ENCODE results near the gene CHRDL2. TPM values are rescaled to one million over a fixed set of nuclear protein-coding genes. Genes with fewer than 3 reads are reported as not detected.

CHRDL2 gene
- total and polyA plus RNA-seq, 2 donors (not counting 1 experiment from before 2014, with no cell fraction given): 0.24 TPM; not detected in 1

DNA sequence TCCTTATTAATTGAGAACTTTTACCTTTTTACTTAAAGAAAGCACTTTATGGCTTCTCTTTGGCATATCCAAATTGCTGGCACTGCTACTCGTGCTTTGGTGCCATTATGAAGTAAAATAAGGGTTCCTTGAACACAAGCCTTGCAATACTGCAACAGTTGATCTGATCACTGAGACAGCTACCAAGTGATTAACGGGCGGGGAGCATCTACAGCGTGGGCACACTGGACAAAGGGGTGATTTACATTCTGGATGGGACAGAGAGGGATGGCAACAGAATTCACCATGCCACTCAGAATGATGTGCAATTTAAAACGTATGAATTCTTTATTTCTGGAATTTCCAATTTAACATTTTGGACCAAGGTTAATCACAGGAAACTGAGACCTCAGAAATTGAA is 7.7 kb downstream of the CHRDL2 start:
- Mint-ChIP-seq H3K4me1 (no peaks in the 10 kb centered on the region), H3K4me3 (no peak overlapping the region), H3K27ac (no peak overlapping the region), H3K27me3 (peaks cover 19% of the 10 kb centered on the region), H3K9me3 (ENCODE audit: insufficient read depth) (no peaks in the 10 kb centered on the region)
- Histone ChIP-seq H2AFZ (ENCODE audit: insufficient read depth, low read depth, low read length, poor library complexity, severe bottlenecking) (no peak overlapping the region), H3K4me2 (replicated peaks; ENCODE audit: low read depth, low read length, poor library complexity, severe bottlenecking) (no peak overlapping the region), H3K9ac (ENCODE audit: low read length) (no peak overlapping the region), H4K20me1 (ENCODE audit: control insufficient read depth, insufficient read depth, low read length, poor library complexity, severe bottlenecking) (no peaks in the 10 kb centered on the region), H3K9me3 (ENCODE audit: control extremely low read depth in 1 of 3, control insufficient read depth in 2 of 3, insufficient read depth in 1 of 3, low read length in 2 of 3) (no peaks in the 10 kb centered on the region), H3K4me3 (ENCODE audit: control extremely low read depth in 1 of 5, extremely low read depth in 1 of 5, insufficient read depth in 1 of 5, low read depth in 2 of 5, low read length in 4 of 5) (no peak overlapping the region), H3K27me3 (replicated peaks in 1 of 4; ENCODE audit: control extremely low read depth in 1 of 4, control insufficient read depth in 3 of 4, insufficient read depth in 4 of 4, low read length in 3 of 4) (peaks cover 0 to 12% (median 1%) of the 10 kb centered on the region in 4 experiments), H3K27ac (ENCODE audit: low read length in 2 of 2) (no peak overlapping the region), H3K79me2 (ENCODE audit: control insufficient read depth, insufficient read depth, low read length) (no peaks in the 10 kb centered on the region), H3K4me1 (ENCODE audit: control insufficient read depth in 2 of 2, insufficient read depth in 2 of 2, low read length in 2 of 2) (no peaks in the 10 kb centered on the region), H3K36me3 (replicated peaks in 1 of 2; ENCODE audit: control extremely low read depth in 1 of 2, control insufficient read depth in 1 of 2, extremely low read depth in 1 of 2, insufficient read depth in 2 of 2, low read length in 1 of 2) (no peaks in the 10 kb centered on the region)
- WGBS (ENCODE audit: insufficient coverage): 100% methylated on average over 4 of the region's 5 CpGs
- ChIA-PET CTCF (interaction anchor here (0.9 kb wide), 1 partner anchor 21 kb away, joined by 4 read pairs; no protein-coding TSS in a partner anchor), POLR2A (no interaction called here)
- intact Hi-C loops (cut with micrococcal nuclease): no loop called here
- TF ChIP-seq, protein P1, sequence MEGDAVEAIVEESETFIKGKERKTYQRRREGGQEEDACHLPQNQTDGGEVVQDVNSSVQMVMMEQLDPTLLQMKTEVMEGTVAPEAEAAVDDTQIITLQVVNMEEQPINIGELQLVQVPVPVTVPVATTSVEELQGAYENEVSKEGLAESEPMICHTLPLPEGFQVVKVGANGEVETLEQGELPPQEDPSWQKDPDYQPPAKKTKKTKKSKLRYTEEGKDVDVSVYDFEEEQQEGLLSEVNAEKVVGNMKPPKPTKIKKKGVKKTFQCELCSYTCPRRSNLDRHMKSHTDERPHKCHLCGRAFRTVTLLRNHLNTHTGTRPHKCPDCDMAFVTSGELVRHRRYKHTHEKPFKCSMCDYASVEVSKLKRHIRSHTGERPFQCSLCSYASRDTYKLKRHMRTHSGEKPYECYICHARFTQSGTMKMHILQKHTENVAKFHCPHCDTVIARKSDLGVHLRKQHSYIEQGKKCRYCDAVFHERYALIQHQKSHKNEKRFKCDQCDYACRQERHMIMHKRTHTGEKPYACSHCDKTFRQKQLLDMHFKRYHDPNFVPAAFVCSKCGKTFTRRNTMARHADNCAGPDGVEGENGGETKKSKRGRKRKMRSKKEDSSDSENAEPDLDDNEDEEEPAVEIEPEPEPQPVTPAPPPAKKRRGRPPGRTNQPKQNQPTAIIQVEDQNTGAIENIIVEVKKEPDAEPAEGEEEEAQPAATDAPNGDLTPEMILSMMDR (IDR thresholded peaks at IDR 0.05): no peak
- no peak for TF ChIP-seq EZH2 (IDR thresholded peaks at IDR 0.05; ENCODE audit: borderline replicate concordance, insufficient read depth, low read depth, low read length, poor library complexity, severe bottlenecking)
- DNase-seq: no peak
- ATAC-seq (ENCODE audit: low read depth): no peak

DNA sequence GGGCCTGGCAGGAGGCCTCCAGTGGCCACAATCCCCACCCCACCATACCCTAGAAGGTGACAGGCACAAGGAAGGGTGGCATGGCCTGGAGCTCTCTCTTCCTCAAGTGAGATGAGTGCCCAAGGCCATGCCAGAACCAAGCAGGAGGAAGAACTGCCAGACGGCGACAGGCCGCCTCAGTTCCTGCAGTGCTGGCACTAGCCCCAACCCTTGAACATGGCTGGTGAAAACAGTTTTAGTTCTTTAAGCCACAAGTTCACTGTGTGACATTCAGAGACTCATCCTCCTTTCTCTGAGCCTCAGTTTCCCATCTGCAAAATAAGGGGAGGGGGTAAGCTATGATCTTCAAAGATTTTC is 9.8 kb downstream of the CHRDL2 start:
- no peaks in the 10 kb centered on the region for H3K9me3 Mint-ChIP-seq (ENCODE audit: insufficient read depth)
- intact Hi-C loops (cut with micrococcal nuclease): no loop called here
- ChIA-PET POLR2A (no interaction called here), CTCF (interaction anchor here (1.1 kb wide), 1 partner anchor 18 kb away, joined by 6 read pairs; no protein-coding TSS in a partner anchor)
- peaks cover 23% of the 10 kb centered on the region for H3K27me3 Mint-ChIP-seq
- Histone ChIP-seq H3K4me2 (replicated peaks; ENCODE audit: low read depth, low read length, poor library complexity, severe bottlenecking) (no peak overlapping the region), H3K36me3 (replicated peaks in 1 of 2; ENCODE audit: control extremely low read depth in 1 of 2, control insufficient read depth in 1 of 2, extremely low read depth in 1 of 2, insufficient read depth in 2 of 2, low read length in 1 of 2) (no peaks in the 10 kb centered on the region), H3K9me3 (ENCODE audit: control extremely low read depth in 1 of 3, control insufficient read depth in 2 of 3, insufficient read depth in 1 of 3, low read length in 2 of 3) (no peaks in the 10 kb centered on the region), H3K9ac (ENCODE audit: low read length) (no peak overlapping the region), H4K20me1 (ENCODE audit: control insufficient read depth, insufficient read depth, low read length, poor library complexity, severe bottlenecking) (no peaks in the 10 kb centered on the region), H3K4me3 (ENCODE audit: control extremely low read depth in 1 of 5, extremely low read depth in 1 of 5, insufficient read depth in 1 of 5, low read depth in 2 of 5, low read length in 4 of 5) (no peak overlapping the region), H3K27ac (ENCODE audit: low read length in 2 of 2) (no peak overlapping the region), H3K4me1 (ENCODE audit: control insufficient read depth in 2 of 2, insufficient read depth in 2 of 2, low read length in 2 of 2) (no peaks in the 10 kb centered on the region), H2AFZ (ENCODE audit: insufficient read depth, low read depth, low read length, poor library complexity, severe bottlenecking) (no peak overlapping the region), H3K79me2 (ENCODE audit: control insufficient read depth, insufficient read depth, low read length) (no peaks in the 10 kb centered on the region), H3K27me3 (replicated peaks in 1 of 4; ENCODE audit: control extremely low read depth in 1 of 4, control insufficient read depth in 3 of 4, insufficient read depth in 4 of 4, low read length in 3 of 4) (peaks cover 0 to 11% (median 0%) of the 10 kb centered on the region in 4 experiments)
- H3K27ac Mint-ChIP-seq: no peak overlapping the region
- H3K4me3 Mint-ChIP-seq: no peak overlapping the region
- no peak for TF ChIP-seq EZH2 (IDR thresholded peaks at IDR 0.05; ENCODE audit: borderline replicate concordance, insufficient read depth, low read depth, low read length, poor library complexity, severe bottlenecking)
- TF ChIP-seq, protein P1 (IDR thresholded peaks at IDR 0.05): no peak
- 97% methylated on average over 3 of the region's 3 CpGs for WGBS (ENCODE audit: insufficient coverage)
- H3K4me1 Mint-ChIP-seq: no peaks in the 10 kb centered on the region
- ATAC-seq (ENCODE audit: low read depth): no peak
- DNase-seq: no peak
